ENCODE measurements around the gene SLC13A3.

The SLC13A3 gene

GRCh38 chr20:46652699-46653098 is 1.4 kb upstream of the SLC13A3 start:
- DNase-seq (ENCODE audit: low read depth in 2 of 2), result no peak

- DNase-seq (ENCODE audit: low read depth in 2 of 2), result no peak
These were observed 626 bp downstream of the SLC13A3 start for GRCh38 chr20:46650575-46651090.

GRCh38 chr20:46649965-46650542 is 1.2 kb downstream of the SLC13A3 start:
- DNase-seq (ENCODE audit: low read depth in 2 of 2), result no peak

GRCh38 chr20:46649650-46649949 is 1.7 kb downstream of the SLC13A3 start:
- DNase-seq (ENCODE audit: low read depth in 2 of 2), result no peak

- DNase-seq (ENCODE audit: low read depth in 2 of 2), result no peak
These were observed 2.2 kb downstream of the SLC13A3 start for GRCh38 chr20:46648903-46649649.

- DNase-seq (ENCODE audit: low read depth in 2 of 2), result no peak
These were observed 3.8 kb downstream of the SLC13A3 start for GRCh38 chr20:46647469-46647868.

GRCh38 chr20:46646659-46647380 is 4.4 kb downstream of the SLC13A3 start:
- no peak for DNase-seq (ENCODE audit: low read depth in 2 of 2)

- no peak for DNase-seq (ENCODE audit: low read depth in 2 of 2)
These were observed 5.1 kb downstream of the SLC13A3 start for GRCh38 chr20:46646122-46646521.

GRCh38 chr20:46644733-46645132 is 6.5 kb downstream of the SLC13A3 start:
- no peak for DNase-seq (ENCODE audit: low read depth in 2 of 2)

- DNase-seq (ENCODE audit: low read depth in 2 of 2), result no peak
These were observed 7.1 kb downstream of the SLC13A3 start for GRCh38 chr20:46644160-46644559.

- DNase-seq (ENCODE audit: low read depth in 2 of 2), result no peak
These were observed 8.3 kb downstream of the SLC13A3 start for GRCh38 chr20:46642969-46643343.

GRCh38 chr20:46642265-46642968 is 8.8 kb downstream of the SLC13A3 start:
- DNase-seq (ENCODE audit: low read depth in 2 of 2), result no peak

GRCh38 chr20:46641424-46641823 is 9.8 kb downstream of the SLC13A3 start:
- DNase-seq (ENCODE audit: low read depth in 2 of 2), result no peak

- no peak for DNase-seq (ENCODE audit: low read depth in 2 of 2)
These were observed 10.5 kb downstream of the SLC13A3 start for GRCh38 chr20:46640536-46641311.

GRCh38 chr20:46640044-46640443 is 11.2 kb downstream of the SLC13A3 start:
- DNase-seq (ENCODE audit: low read depth in 2 of 2), result no peak

- no peak for DNase-seq (ENCODE audit: low read depth in 2 of 2)
These were observed 11.7 kb downstream of the SLC13A3 start for GRCh38 chr20:46639587-46639986.

GRCh38 chr20:46638898-46639274 is 12.4 kb downstream of the SLC13A3 start:
- DNase-seq (ENCODE audit: low read depth in 2 of 2), result no peak

GRCh38 chr20:46638134-46638897 is 12.9 kb downstream of the SLC13A3 start:
- DNase-seq (ENCODE audit: low read depth in 2 of 2), result no peak

GRCh38 chr20:46637427-46638133 is 13.7 kb downstream of the SLC13A3 start:
- no peak for DNase-seq (ENCODE audit: low read depth in 2 of 2)

GRCh38 chr20:46637020-46637419 is 14.2 kb downstream of the SLC13A3 start:
- DNase-seq (ENCODE audit: low read depth in 2 of 2), result no peak
